ENCODE measurements around the gene FNBP1L.

FNBP1L gene

GRCh38 chr1:93447481-93448291 lies at the start of gene FNBP1L:
TSS of gene FNBP1L (plus strand) at chr1:93448118. CDS start at chr1:93448282, 164 bp downstream.
- DNase-seq = peak; percentile 65

- DNase-seq = no peak
These were observed 48.1 kb upstream of the FNBP1L start for GRCh38 chr1:93399781-93400180.

GRCh38 chr1:93408203-93408602 lies 39.7 kb upstream of the FNBP1L start:
- no peak for DNase-seq

- DNase-seq = no peak
These were observed 36.9 kb upstream of the FNBP1L start for GRCh38 chr1:93411000-93411399.

- no peak for DNase-seq
These were observed 33.2 kb upstream of the FNBP1L start for GRCh38 chr1:93414749-93415148.

GRCh38 chr1:93415296-93415695 lies 32.6 kb upstream of the FNBP1L start:
- no peak for DNase-seq

GRCh38 chr1:93416183-93416582 lies 31.7 kb upstream of the FNBP1L start:
- no peak for DNase-seq

GRCh38 chr1:93419344-93419743 lies 28.6 kb upstream of the FNBP1L start:
- DNase-seq = no peak

GRCh38 chr1:93420400-93420799 lies 27.5 kb upstream of the FNBP1L start:
- no peak for DNase-seq

GRCh38 chr1:93426181-93426580 lies 21.7 kb upstream of the FNBP1L start:
- DNase-seq = no peak

- DNase-seq = no peak
These were observed 20.3 kb upstream of the FNBP1L start for GRCh38 chr1:93427656-93428055.

- DNase-seq = no peak
These were observed 14.4 kb upstream of the FNBP1L start for GRCh38 chr1:93433407-93433961.

- no peak for DNase-seq
These were observed 13.8 kb upstream of the FNBP1L start for GRCh38 chr1:93434088-93434487.

- no peak for DNase-seq
These were observed 12.9 kb upstream of the FNBP1L start for GRCh38 chr1:93434987-93435386.

- DNase-seq = no peak
These were observed 12.5 kb upstream of the FNBP1L start for GRCh38 chr1:93435443-93435842.

GRCh38 chr1:93436496-93436895 lies 11.4 kb upstream of the FNBP1L start:
- no peak for DNase-seq

GRCh38 chr1:93437976-93438605 lies 9.8 kb upstream of the FNBP1L start:
- no peak for DNase-seq

GRCh38 chr1:93438716-93439115 lies 9.2 kb upstream of the FNBP1L start:
- no peak for DNase-seq

- no peak for DNase-seq
These were observed 7.6 kb upstream of the FNBP1L start for GRCh38 chr1:93440272-93440671.

GRCh38 chr1:93440706-93441105 lies 7.2 kb upstream of the FNBP1L start:
- DNase-seq = no peak

GRCh38 chr1:93441589-93441988 lies 6.3 kb upstream of the FNBP1L start:
- no peak for DNase-seq

- DNase-seq = no peak
These were observed 5.8 kb upstream of the FNBP1L start for GRCh38 chr1:93442008-93442666.

- no peak for DNase-seq
These were observed 5.2 kb upstream of the FNBP1L start for GRCh38 chr1:93442741-93443140.

GRCh38 chr1:93443454-93443853 lies 4.5 kb upstream of the FNBP1L start:
- no peak for DNase-seq

All from activated CD8-positive, alpha-beta memory T cell treated with anti-CD3 and anti-CD28 coated beads, Interleukin-2, amount 50 U/mL, for 4 hours (primary cell).